Prostate gland (tissue), 2 donors: ENCODE measurements around the gene ESYT2. TPM values are rescaled to one million over a fixed set of nuclear protein-coding genes. Genes with fewer than 3 reads are reported as not detected.
"Not testable (repeated sequence)": the region's sequence is repeated elsewhere in the genome, so short reads cannot be mapped to it uniquely, and the experiment has no call there.

Experiments used
- DNase-seq: peaks from one replicate; pipeline ENCODE4 v3.0.0-alpha.2; 2019; ENCODE audit warnings: low spot score
- H3K27ac ChIP-seq, 2 donors: fragments of 200-600 bp; sonication (generic); 2 replicates each; pipeline ENCODE4 v1.5.1; 2017 to 2019
- H3K27me3 ChIP-seq: fragments of 200-600 bp; sonication (generic); replicated peaks from 2 replicates; pipeline ENCODE4 v1.5.1; 2019; ENCODE audit not compliant: insufficient read depth
- H3K36me3 ChIP-seq, 2 donors: fragments of 200-600 bp; sonication (generic); 1 replicate in 1 of 2; 2 replicates in 1 of 2; pipeline versions ENCODE4 v1.5.1 to v1.8.1; 2017 to 2019
- H3K4me1 ChIP-seq: fragments of 200-600 bp; sonication (generic); replicated peaks from 2 replicates; pipeline ENCODE4 v1.5.1; 2019
- H3K4me3 ChIP-seq, 2 donors: fragments of 200-600 bp; sonication (generic); 2 replicates each; pipeline ENCODE4 v1.5.1; 2017 to 2019
- H3K9me3 ChIP-seq: fragments of 200-600 bp; sonication (generic); 2 replicates; pipeline ENCODE4 v1.5.1; 2017
- CTCF ChIP-seq, 4 experiments: fragments of 200-600 bp in 2 of 4; fragments of 450-650 bp in 2 of 4; sonication (generic) in 2 of 4; IDR thresholded peaks; 1 replicate in 3 of 4; 2 replicates in 1 of 4; pipeline ENCODE4 v1.5.1; 2016 to 2019; ENCODE audit warnings: antibody characterized with exemption in 4 of 4, mild to moderate bottlenecking in 2 of 4, moderate library complexity in 2 of 4
- POLR2A ChIP-seq: fragments of 450-650 bp; IDR thresholded peaks from one replicate; pipeline ENCODE4 v1.6.1; 2016; ENCODE audit warnings: antibody characterized with exemption, mild to moderate bottlenecking
- POLR2AphosphoS5 ChIP-seq: sonication (generic); formaldehyde crosslinking; IDR thresholded peaks from one replicate; pipeline ENCODE4 v1.6.1; 2017; ENCODE audit warnings: antibody characterized with exemption
- WGBS: methylation state at CpG from one replicate; pipeline ENCODE4 v1.1.5; 2018; 5-methylcytosine and 5-hydroxymethylcytosine counted together
- intact Hi-C: fragments of 100-400 bp; cut with DNase I; formaldehyde crosslinking; loops from one replicate; pipeline ENCODE4 v1.14.2; 2022
- total RNA-seq, 2 donors: library from RNA; depleted of rRNA; stranded (reverse); fragments of >200 nt; gene quantifications; one replicate each; pipeline ENCODE4 v1.1.0, GENCODE V29; 2016

The ESYT2 gene
- total RNA-seq, 2 donors from 2014 or later, result 60.8 to 75.1 TPM

DNA sequence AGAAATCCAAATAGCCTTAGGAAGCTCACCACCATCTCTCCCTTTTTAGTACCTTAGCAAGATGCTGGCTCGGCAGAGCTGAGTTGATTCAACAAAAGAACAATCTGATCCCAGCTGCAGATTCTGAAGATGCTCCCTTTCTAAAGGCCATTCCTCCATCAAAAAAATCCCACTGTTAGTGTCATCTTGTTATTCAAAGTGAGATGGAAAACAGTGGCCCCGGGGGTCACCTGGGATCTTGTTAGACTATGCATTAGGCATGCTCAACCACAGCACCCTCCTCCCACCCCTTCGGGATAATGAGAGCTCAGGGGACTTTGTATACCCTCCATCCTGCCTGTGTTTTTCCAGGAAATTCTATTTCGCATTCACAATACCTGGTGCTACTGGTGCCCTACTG, 127.1 kb downstream of the ESYT2 start:
- WGBS, result 45% methylated on average over 4 of the region's 4 CpGs
- intact Hi-C loops, result loop anchor here (10.0 kb wide), 2 partner anchors 123 to 163 kb away; partner anchors contain the start of gene ESYT2
- Histone ChIP-seq H3K4me1 (no peaks in the 10 kb centered on the region), H3K4me3 (no peak overlapping the region), H3K36me3 (no peaks in the 10 kb centered on the region), H3K27me3 (no peaks in the 10 kb centered on the region), H3K27ac (no peak overlapping the region), H3K9me3 (no peaks in the 10 kb centered on the region)
- TF ChIP-seq POLR2A, result no peak
- TF ChIP-seq CTCF (IDR thresholded peaks at IDR 0.05), result no peak
- no peak for TF ChIP-seq POLR2AphosphoS5
- no peak for DNase-seq

DNA sequence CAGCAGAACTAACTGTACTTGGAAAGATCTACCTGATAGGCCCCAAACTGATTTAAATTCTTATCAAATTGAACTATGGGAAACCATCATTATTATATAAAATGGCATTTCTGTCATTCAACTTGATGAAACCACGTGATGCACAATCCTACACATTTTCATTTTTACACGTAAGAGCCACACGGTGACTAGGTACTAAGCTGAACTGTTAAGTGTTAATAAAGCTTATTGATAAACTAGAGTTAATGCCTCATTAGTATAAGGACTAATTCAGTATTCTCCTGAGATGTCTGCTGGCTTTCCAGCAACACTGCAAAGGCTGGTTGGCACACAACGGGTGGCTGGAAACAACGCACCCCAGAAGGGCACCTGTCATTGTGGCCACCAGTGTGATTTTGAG, 129.3 kb downstream of the ESYT2 start:
- Histone ChIP-seq H3K36me3 (no peaks in the 10 kb centered on the region), H3K27ac (no peak overlapping the region), H3K4me1 (no peaks in the 10 kb centered on the region), H3K4me3 (no peak overlapping the region), H3K27me3 (no peaks in the 10 kb centered on the region), H3K9me3 (no peaks in the 10 kb centered on the region)
- TF ChIP-seq CTCF (IDR thresholded peaks at IDR 0.05) (no peak), POLR2A (no peak), POLR2AphosphoS5 (no peak)
- WGBS, result 93% methylated on average over 5 of the region's 5 CpGs
- no peak for DNase-seq
- intact Hi-C loops, result loop anchor here (10.0 kb wide), 2 partner anchors 125 to 165 kb away; partner anchors contain the start of gene ESYT2

GRCh38 chr7:158699341-158699740, 130.0 kb downstream of the ESYT2 start:
- DNase-seq, result no peak
- Histone ChIP-seq H3K27me3 (no peaks in the 10 kb centered on the region), H3K9me3 (no peaks in the 10 kb centered on the region), H3K4me3 (no peak overlapping the region), H3K4me1 (no peaks in the 10 kb centered on the region), H3K36me3 (no peaks in the 10 kb centered on the region), H3K27ac (no peak overlapping the region)
- WGBS, result 0% methylated on average over 1 of the region's 1 CpG
- TF ChIP-seq CTCF (IDR thresholded peaks at IDR 0.05) (no peak), POLR2A (no peak), POLR2AphosphoS5 (no peak)
- intact Hi-C loops, result no loop called here

- intact Hi-C loops, result no loop called here
- H3K36me3 ChIP-seq, result no peaks in the 10 kb centered on the region
- DNase-seq, result no peak
- no peak for TF ChIP-seq CTCF (IDR thresholded peaks at IDR 0.05)
- TF ChIP-seq POLR2A, result no peak
- TF ChIP-seq POLR2AphosphoS5, result no peak
- no peaks in the 10 kb centered on the region for H3K9me3 ChIP-seq
- 86% methylated on average over 3 of the region's 3 CpGs for WGBS
- no peaks in the 10 kb centered on the region for H3K4me1 ChIP-seq
- no peak overlapping the region for H3K27ac ChIP-seq
- H3K27me3 ChIP-seq, result no peaks in the 10 kb centered on the region
- no peak overlapping the region for H3K4me3 ChIP-seq
Observed at GRCh38 chr7:158698657-158699195, 130.6 kb downstream of the ESYT2 start.

DNA sequence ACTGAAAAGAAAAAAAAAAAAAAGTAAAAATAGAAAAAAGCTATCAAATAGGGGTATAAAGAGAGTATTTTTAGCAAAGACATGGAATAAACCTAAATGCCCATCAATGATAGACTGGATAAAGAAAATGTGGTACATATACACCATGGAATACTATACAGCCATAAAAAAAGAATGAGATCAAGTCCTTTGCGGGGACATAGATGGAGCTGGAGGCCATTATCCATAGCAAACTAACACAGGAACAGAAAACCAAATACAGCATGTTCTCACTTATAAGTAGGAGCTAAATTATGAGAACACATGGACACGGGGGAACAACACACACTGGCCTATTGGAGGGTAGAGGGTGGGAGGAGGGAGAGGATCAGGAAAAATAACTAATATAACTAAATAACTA, 131.7 kb downstream of the ESYT2 start:
- H3K4me3 ChIP-seq, H3K27me3 ChIP-seq, intact Hi-C loops, H3K27ac ChIP-seq, H3K36me3 ChIP-seq, DNase-seq, H3K4me1 ChIP-seq, H3K9me3 ChIP-seq: not testable (repeated sequence)
- WGBS, result 98% methylated on average over 2 of the region's 2 CpGs
